IMR-90 (cell line): ENCODE results near the gene HIF1AN.

Experiments
- BHLHE40 ChIP-seq: fragments of 150-350 bp; IDR thresholded peaks from 2 replicates; pipeline ENCODE4 v1.6.1; 2016; ENCODE audit warnings: mild to moderate bottlenecking, low read depth, low read length
- CEBPB ChIP-seq: IDR thresholded peaks from 2 replicates; pipeline ENCODE4 v1.6.1; 2012; ENCODE audit warnings: low read depth, low read length, improper control_type of control experiment
- CTCF ChIP-seq: conservative IDR thresholded peaks from 2 replicates; pipeline ENCODE4 v1.5.1; 2012; ENCODE audit warnings: mild to moderate bottlenecking, low read depth, low read length, improper control_type of control experiment
- ELK1 ChIP-seq: fragments of 150-350 bp; IDR thresholded peaks from 2 replicates; pipeline ENCODE4 v1.6.1; 2016; ENCODE audit warnings: low read depth, mild to moderate bottlenecking, low read length, moderate library complexity, borderline replicate concordance
- FOS ChIP-seq: fragments of 150-350 bp; IDR thresholded peaks from 2 replicates; pipeline ENCODE4 v1.6.1; 2016; ENCODE audit warnings: low read depth, low read length
- MAFK ChIP-seq: IDR thresholded peaks from 2 replicates; pipeline ENCODE4 v1.6.1; 2012; ENCODE audit warnings: low read depth, low read length, improper control_type of control experiment
- MAZ ChIP-seq: IDR thresholded peaks from 2 replicates; pipeline ENCODE4 v1.6.1; 2012; ENCODE audit warnings: low read depth, mild to moderate bottlenecking, low read length, improper control_type of control experiment, moderate library complexity, borderline replicate concordance
- MXI1 ChIP-seq: IDR thresholded peaks from 2 replicates; pipeline ENCODE4 v1.6.1; 2012; ENCODE audit warnings: low read depth, mild to moderate bottlenecking, low read length, moderate library complexity, borderline replicate concordance
- POLR2A ChIP-seq: IDR thresholded peaks from 2 replicates; pipeline ENCODE4 v1.6.1; 2012; ENCODE audit warnings: mild to moderate bottlenecking, low read depth, low read length
- RAD21 ChIP-seq: IDR thresholded peaks from 2 replicates; pipeline ENCODE4 v1.6.1; 2012; ENCODE audit warnings: low read length, improper control_type of control experiment
- RCOR1 ChIP-seq: IDR thresholded peaks from 2 replicates; pipeline ENCODE4 v1.6.1; 2012; ENCODE audit warnings: mild to moderate bottlenecking, low read length, improper control_type of control experiment; ENCODE audit not compliant: insufficient replicate concordance
- RFX5 ChIP-seq: IDR thresholded peaks from 2 replicates; pipeline ENCODE4 v1.8.0; 2012; ENCODE audit warnings: low read depth, mild to moderate bottlenecking, low read length, moderate library complexity
- SMC3 ChIP-seq: fragments of 150-350 bp; IDR thresholded peaks from 2 replicates; pipeline ENCODE4 v1.6.1; 2016; ENCODE audit warnings: low read depth, mild to moderate bottlenecking, antibody characterized with exemption, low read length, moderate library complexity
- USF2 ChIP-seq: fragments of 150-350 bp; IDR thresholded peaks from 2 replicates; pipeline ENCODE4 v1.6.1; 2017; ENCODE audit warnings: mild to moderate bottlenecking, antibody characterized with exemption, low read length, low read depth

GRCh38 chr10:100489396-100489795, 46.3 kb upstream of the HIF1AN start:
- TF ChIP-seq CTCF (no peak), MAZ (no peak), POLR2A (no peak), BHLHE40 (no peak), SMC3 (no peak), MXI1 (no peak), ELK1 (no peak), USF2 (no peak), CEBPB (no peak), RAD21 (no peak), RFX5 (no peak), FOS (no peak), RCOR1 (no peak), MAFK (no peak)
